Fibroblast of skin of left biceps (primary cell): ENCODE measurements around the gene SMARCE1.

Experiments
- DNase-seq, 2 experiments: peaks; one replicate each; pipeline ENCODE4 v3.0.0-alpha.2; 2013; ENCODE audit warnings: low read depth in 2 of 2

SMARCE1 gene

GRCh38 chr17:40647624-40648383 lies at the start of gene SMARCE1:
Gene SMARCE1, minus strand, starts transcription at chr17:40647818. Its CDS starts 2,016 bp downstream, at chr17:40645802.
- DNase-seq: peak; percentile 56 to 69

DNA sequence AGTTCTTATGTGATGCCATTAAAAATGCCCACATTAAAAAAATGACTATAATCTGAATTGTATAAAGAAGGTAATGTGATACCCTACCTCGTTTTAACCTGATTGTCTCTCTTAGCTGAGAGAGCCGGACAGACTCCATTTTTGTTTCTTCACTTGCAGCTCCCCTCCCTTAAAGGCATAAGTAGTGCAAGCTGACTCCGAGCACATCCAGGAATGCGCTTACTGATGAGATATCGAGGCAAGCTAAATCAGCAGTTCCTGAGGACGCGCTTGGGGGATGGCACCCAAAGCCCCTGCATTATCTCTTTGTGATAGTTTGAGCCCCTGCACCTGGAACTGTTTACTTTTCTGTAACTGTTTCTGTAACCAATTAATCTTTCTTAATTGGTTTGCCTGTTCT lies 49.7 kb upstream of the SMARCE1 start:
- no peak for DNase-seq

GRCh38 chr17:40696651-40697072 lies 49.0 kb upstream of the SMARCE1 start:
- no peak for DNase-seq

DNA sequence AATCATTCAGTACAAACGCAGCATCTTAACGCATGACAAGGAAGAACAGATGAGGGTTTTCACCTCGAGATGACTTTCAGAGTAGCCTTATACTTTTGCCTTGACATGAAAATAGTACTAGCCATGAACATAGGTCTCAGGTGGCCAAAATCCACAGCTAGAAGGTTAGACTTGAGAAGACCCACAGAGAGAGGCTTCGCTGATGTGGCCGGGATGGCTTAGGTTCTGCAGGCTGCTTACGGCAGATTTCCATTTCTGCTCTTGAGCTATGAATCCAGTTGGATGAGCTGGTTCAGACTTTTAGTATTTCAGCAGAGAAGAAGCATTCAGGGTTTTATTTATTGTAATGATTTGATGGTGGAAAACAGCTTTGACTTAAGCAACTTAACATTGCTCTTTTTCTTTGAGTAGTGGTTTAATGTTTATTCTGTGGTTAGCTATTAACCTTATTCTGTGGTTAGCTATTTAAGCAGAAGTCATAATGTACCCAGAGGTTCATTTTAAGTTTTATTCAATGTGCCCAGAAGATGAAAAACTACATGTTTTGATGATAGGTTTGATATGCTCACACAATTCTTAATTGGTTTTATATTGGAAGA lies 48.4 kb upstream of the SMARCE1 start:
- DNase-seq: no peak

GRCh38 chr17:40694584-40694983 lies 47.0 kb upstream of the SMARCE1 start:
- no peak for DNase-seq

DNA sequence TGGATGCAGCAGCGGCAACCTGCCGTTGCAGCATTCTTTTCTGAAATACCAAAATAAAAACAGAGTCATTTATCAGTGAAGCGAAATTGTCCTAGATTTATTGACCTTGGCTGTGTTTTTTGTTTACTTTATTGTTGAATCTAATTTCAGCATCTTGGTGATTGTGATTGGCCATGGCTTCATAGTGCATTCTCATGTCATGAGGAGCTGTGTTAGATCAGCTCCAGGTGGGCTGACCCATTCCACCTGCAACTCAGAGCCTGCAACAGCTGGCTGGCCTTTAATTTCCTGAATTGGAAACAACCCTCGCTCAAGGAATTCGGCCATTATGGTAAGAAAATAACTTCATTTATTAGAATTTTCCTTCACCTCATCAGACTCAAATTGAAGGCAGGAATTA lies 39.5 kb upstream of the SMARCE1 start:
- no peak for DNase-seq

DNA sequence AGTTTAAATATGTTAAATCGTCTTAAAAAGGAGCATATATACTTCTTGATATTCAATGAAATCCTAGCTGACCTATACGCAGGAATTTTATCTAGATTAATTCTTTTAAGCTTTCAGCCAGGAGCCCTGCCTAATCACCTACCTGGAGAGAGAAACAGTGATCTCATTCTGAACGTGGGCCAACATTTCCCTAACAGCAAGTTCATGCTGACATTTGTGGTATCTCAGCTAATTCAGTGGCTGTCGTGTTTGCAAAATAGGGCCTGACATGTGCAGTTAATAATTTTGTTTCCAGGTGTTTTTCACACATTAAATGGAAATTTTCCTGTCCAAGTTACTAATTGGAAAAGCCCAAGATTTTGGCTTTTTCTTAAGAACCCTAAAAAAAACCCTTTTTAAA lies 38.6 kb upstream of the SMARCE1 start:
- DNase-seq: no peak

- DNase-seq: no peak
Measured at GRCh38 chr17:40680998-40681397, 33.4 kb upstream of the SMARCE1 start.

GRCh38 chr17:40679523-40679907 lies 31.9 kb upstream of the SMARCE1 start:
- DNase-seq: no peak

- no peak for DNase-seq
Measured at GRCh38 chr17:40678902-40679522, 31.4 kb upstream of the SMARCE1 start.

DNA sequence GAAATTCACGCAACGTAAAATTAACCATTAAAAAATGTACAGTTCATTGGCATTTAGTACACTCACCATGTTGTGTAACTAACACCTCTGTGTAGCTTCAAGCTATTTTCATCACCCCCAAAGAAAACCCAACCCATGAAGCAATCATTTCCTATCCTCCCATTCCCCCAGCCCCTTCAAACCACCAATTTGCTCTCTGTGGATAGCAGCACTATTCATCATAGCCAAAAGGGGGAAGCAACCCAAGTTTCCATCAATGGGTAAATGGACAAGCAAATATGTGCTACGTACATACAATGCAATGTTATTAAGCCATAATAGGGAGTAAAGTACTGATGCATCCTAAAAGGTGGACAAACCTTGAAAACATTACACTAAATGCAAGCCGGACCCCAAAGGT lies 28.3 kb upstream of the SMARCE1 start:
- no peak for DNase-seq

GRCh38 chr17:40672654-40673053 lies 25.0 kb upstream of the SMARCE1 start:
- DNase-seq: no peak

DNA sequence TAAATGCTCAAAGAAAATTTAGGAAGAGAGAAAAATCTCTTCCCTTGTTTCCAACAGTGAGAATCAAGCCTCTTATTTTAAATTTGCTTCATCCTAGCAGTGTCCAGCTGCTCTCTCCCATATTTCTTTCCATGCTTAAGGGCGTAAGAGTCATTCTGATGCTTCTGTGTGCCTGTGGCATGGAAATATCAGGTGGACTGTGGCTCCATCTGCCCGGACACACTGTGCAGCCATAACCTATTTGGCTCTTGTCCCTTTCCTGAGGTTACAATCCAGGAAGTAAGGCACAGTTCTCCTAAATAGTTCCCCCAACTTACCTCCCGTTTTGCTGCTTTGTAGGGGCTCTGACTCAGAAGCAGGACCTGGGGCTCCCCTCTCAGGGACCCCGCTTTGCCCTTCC lies 23.7 kb upstream of the SMARCE1 start:
- no peak for DNase-seq

- DNase-seq: no peak
Measured at GRCh38 chr17:40666331-40666730, 18.7 kb upstream of the SMARCE1 start.

DNA sequence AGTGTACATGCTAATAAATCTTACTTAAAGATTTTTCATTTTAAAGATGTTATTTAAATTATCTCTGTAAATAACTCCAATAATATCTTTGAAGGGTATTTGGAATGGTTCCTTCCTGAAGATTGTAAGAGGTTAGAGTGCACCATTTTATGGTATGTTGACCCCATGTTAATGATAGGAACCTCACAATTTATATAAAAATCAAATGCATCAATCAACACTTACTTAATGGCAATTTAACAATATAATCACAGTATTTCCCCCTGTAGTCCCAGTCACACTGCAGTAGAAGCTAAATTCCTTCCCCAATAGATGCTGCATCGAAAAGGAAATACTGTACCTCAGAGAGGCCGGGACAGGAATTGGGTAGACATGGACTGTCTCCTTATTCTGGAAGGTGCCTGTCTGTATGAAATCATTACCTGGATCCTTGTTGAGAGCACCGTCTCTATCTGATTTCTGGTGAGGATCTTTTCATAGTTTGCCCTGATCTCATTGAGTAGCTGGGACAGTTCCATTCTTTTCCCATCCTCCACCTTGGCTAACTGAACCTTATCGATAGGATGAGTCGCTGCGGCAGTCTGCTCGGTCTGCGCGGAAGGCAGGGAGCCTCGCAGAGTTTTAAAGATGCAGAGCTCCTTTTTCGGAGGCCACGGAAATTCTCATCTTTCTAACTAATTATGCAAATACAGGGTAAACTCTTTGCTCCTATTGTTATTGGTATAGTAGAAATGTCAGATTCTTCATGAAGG lies 17.1 kb upstream of the SMARCE1 start, which contains the start of gene KRT222:
KRT222 (minus strand) TSS at position 596 of the 752 bp plus-strand sequence; CDS start at position 518, 78 bp downstream.
- DNase-seq: no peak

- no peak for DNase-seq
Measured at GRCh38 chr17:40663252-40663651, 15.6 kb upstream of the SMARCE1 start.

DNA sequence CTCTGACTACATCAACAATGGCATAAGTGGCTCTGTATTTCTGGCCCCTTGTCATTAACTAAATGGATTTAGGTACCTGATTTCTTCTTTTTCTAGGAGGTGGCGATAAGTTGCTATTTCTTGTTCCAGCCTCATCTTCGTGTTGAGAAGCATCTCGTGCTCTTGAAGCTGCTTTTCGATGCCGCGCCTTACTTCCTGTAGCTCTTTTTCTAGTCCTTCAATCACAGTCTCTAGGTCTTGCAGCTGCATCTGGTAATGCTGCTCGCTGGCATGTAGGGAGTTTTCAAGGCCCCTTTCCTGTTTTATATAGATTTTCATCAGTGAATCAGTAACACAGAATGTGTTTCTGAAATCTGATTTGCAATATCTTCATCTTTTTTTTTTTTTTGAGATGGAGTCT lies 12.3 kb upstream of the SMARCE1 start:
- no peak for DNase-seq

- DNase-seq: no peak
Measured at GRCh38 chr17:40658396-40658795, 10.8 kb upstream of the SMARCE1 start.

DNA sequence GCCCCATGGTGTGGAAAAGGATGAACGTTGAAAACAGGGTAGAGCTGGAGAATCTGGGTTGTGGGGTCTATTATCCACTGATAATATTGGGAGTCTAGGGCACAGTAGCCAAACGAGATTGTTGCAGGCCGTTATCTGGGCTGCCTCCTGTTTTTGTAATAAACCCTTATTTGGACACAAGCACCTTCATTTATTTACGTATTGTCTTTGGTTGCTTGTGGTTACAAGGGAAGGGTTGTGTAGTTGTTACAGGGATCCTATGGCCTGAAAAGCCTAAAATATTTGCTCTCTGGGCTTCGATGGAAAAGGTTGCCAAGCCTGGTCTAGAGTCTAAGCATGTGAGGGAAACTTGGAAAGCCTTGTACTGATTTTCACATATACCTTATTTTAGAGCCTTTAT lies 4.3 kb upstream of the SMARCE1 start:
- no peak for DNase-seq

- DNase-seq: no peak
Measured at GRCh38 chr17:40648384-40648968, 858 bp upstream of the SMARCE1 start.

- peak in 1 of 2 experiments; percentile 9 for DNase-seq
Measured at GRCh38 chr17:40646791-40647623, 611 bp downstream of the SMARCE1 start.
